HG03097 (cell line): Measurements from ENCODE around the gene CEP85.
"Not testable (repeated sequence)": the region's sequence is repeated elsewhere in the genome, so short reads cannot be mapped to it uniquely, and the experiment has no call there.

ENCODE experiments used
- ATAC-seq: cut with Tn5 transposase; IDR thresholded peaks from one replicate; pipeline ENCODE4 v1.9.1; 2021; ENCODE audit not compliant: unreplicated experiment, low FRiP score

The CEP85 gene

GRCh38 chr1:26220199-26220912 is 13.6 kb upstream of the CEP85 start:
- ATAC-seq, result no peak

- no peak for ATAC-seq
Observed at GRCh38 chr1:26221094-26221493, 12.9 kb upstream of the CEP85 start.

- ATAC-seq, result no peak
Observed at GRCh38 chr1:26224606-26225005, 9.4 kb upstream of the CEP85 start.

- no peak for ATAC-seq
Observed at GRCh38 chr1:26225033-26225831, 8.8 kb upstream of the CEP85 start.

GRCh38 chr1:26230682-26231081 is 3.3 kb upstream of the CEP85 start:
- not testable (repeated sequence) for ATAC-seq

- ATAC-seq, result peak; percentile 2
Observed at GRCh38 chr1:26234644-26235370, 807 bp downstream of the CEP85 start.

GRCh38 chr1:26237230-26237966 is 3.4 kb downstream of the CEP85 start:
- ATAC-seq, result no peak

GRCh38 chr1:26239936-26240335 is 5.9 kb downstream of the CEP85 start:
- no peak for ATAC-seq

- ATAC-seq, result no peak
Observed at GRCh38 chr1:26252718-26253117, 18.7 kb downstream of the CEP85 start.

- no peak for ATAC-seq
Observed at GRCh38 chr1:26254404-26254803, 20.4 kb downstream of the CEP85 start.

- ATAC-seq, result no peak
Observed at GRCh38 chr1:26257222-26257621, 23.2 kb downstream of the CEP85 start.

GRCh38 chr1:26259005-26259404 is 25.0 kb downstream of the CEP85 start:
- no peak for ATAC-seq

GRCh38 chr1:26259578-26259977 is 25.6 kb downstream of the CEP85 start:
- ATAC-seq, result no peak

GRCh38 chr1:26263212-26263611 is 29.2 kb downstream of the CEP85 start:
- no peak for ATAC-seq

GRCh38 chr1:26265405-26265804 is 31.4 kb downstream of the CEP85 start:
- no peak for ATAC-seq

- ATAC-seq, result no peak
Observed at GRCh38 chr1:26268290-26269197, 34.5 kb downstream of the CEP85 start.

- no peak for ATAC-seq
Observed at GRCh38 chr1:26269198-26269550, 35.2 kb downstream of the CEP85 start.

- ATAC-seq, result no peak
Observed at GRCh38 chr1:26274801-26275425, 40.9 kb downstream of the CEP85 start.
